A549 treated with dexamethasone at 1 μM for 4 hours (cell line): ENCODE data around the gene SOCS1. TPM values are rescaled to one million over a fixed set of nuclear protein-coding genes. Genes with fewer than 3 reads are reported as not detected.

ENCODE experiments used
- total RNA-seq: library from RNA; stranded (reverse); fragments of 200-300 nt; extraction: Qiagen RNA extraction; gene quantifications from 5 replicates; pipeline ENCODE4 v1.2.3, GENCODE V29; 2022

The SOCS1 gene
- 6.6 to 16.5 TPM (median 12.6 TPM) in 5 replicates for total RNA-seq

GRCh38 chr16:11255737-11256660 lies at the start of gene SOCS1:
Gene SOCS1 (minus strand): TSS chr16:11256204. CDS start chr16:11255478, 726 bp downstream.

GRCh38 chr16:11280616-11281522 lies 24.9 kb upstream of the SOCS1 start, which contains the start of gene PRM1:
Gene PRM1 (minus strand): TSS chr16:11281330. CDS start chr16:11281238, 92 bp downstream.

GRCh38 chr16:11276143-11276895 lies 20.3 kb upstream of the SOCS1 start, which contains the start of gene PRM2:
Gene PRM2 (minus strand): TSS chr16:11276480. CDS start chr16:11276370, 110 bp downstream.

GRCh38 chr16:11272921-11273720 lies 17.1 kb upstream of the SOCS1 start, which contains the start of gene PRM3:
Gene PRM3 (minus strand): TSS chr16:11273629. CDS start chr16:11273595, 34 bp downstream.

GRCh38 chr16:11268921-11269375 lies 12.9 kb upstream of the SOCS1 start, which contains the start of gene TNP2:
Gene TNP2 (minus strand): TSS chr16:11269325. CDS start chr16:11269262, 63 bp downstream.

Other genes with a start within 250 kb of the SOCS1 start
- gene TNP2, start 13.1 kb upstream of the SOCS1 start, total RNA-seq = not detected in 5 replicates
- gene PRM3, start 17.4 kb upstream of the SOCS1 start, total RNA-seq = not detected in 5 replicates
- not detected in 5 replicates for gene PRM2, start 20.3 kb upstream of the SOCS1 start, total RNA-seq
- not detected in 5 replicates for gene PRM1, start 25.1 kb upstream of the SOCS1 start, total RNA-seq
- 25.2 to 32.3 TPM (median 30.3 TPM) in 5 replicates for gene RMI2, start 89.3 kb upstream of the SOCS1 start, total RNA-seq